Transverse colon (tissue), 4 donors: ENCODE measurements around the gene CREB5.

Experiments
- EP300 ChIP-seq: sonication (generic); formaldehyde crosslinking; IDR thresholded peaks from one replicate; pipeline ENCODE4 v1.6.1; 2017; ENCODE audit warnings: antibody characterized with exemption, low read depth
- POLR2A ChIP-seq: fragments of 450-650 bp; IDR thresholded peaks from one replicate; pipeline ENCODE4 v1.6.1; 2016; ENCODE audit warnings: antibody characterized with exemption, mild to moderate bottlenecking, moderate library complexity
- POLR2AphosphoS5 ChIP-seq, 3 donors: sonication (generic); formaldehyde crosslinking; IDR thresholded peaks; one replicate each; pipeline ENCODE4 v1.6.1; 2016; ENCODE audit warnings: antibody characterized with exemption in 3 of 3
- TF ChIP-seq, protein P1 (sequence below), 5 experiments: fragments of 200-600 bp in 3 of 5; fragments of 450-650 bp in 2 of 5; sonication (generic) in 3 of 5; IDR thresholded peaks; 1 replicate in 2 of 5; 2 replicates in 3 of 5; pipeline ENCODE4 v1.5.1; 2016 to 2017; ENCODE audit warnings: antibody characterized with exemption in 5 of 5, inconsistent platforms in 3 of 5, mild to moderate bottlenecking in 2 of 5, moderate library complexity in 1 of 5

- TF ChIP-seq EP300 (no peak), POLR2A (no peak), POLR2AphosphoS5 (IDR thresholded peaks at IDR 0.05) (no peak)
- TF ChIP-seq, protein P1, sequence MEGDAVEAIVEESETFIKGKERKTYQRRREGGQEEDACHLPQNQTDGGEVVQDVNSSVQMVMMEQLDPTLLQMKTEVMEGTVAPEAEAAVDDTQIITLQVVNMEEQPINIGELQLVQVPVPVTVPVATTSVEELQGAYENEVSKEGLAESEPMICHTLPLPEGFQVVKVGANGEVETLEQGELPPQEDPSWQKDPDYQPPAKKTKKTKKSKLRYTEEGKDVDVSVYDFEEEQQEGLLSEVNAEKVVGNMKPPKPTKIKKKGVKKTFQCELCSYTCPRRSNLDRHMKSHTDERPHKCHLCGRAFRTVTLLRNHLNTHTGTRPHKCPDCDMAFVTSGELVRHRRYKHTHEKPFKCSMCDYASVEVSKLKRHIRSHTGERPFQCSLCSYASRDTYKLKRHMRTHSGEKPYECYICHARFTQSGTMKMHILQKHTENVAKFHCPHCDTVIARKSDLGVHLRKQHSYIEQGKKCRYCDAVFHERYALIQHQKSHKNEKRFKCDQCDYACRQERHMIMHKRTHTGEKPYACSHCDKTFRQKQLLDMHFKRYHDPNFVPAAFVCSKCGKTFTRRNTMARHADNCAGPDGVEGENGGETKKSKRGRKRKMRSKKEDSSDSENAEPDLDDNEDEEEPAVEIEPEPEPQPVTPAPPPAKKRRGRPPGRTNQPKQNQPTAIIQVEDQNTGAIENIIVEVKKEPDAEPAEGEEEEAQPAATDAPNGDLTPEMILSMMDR (IDR thresholded peaks at IDR 0.05) = no peak
Observed at GRCh38 chr7:28702171-28702570, 289.9 kb downstream of the CREB5 start.
